Sigmoid colon (tissue), 4 donors: ENCODE measurements around the gene PLEKHA6.

ENCODE experiments used
- CTCF ChIP-seq, 4 experiments: fragments of 450-650 bp in 3 of 4; fragments of 200-600 bp in 1 of 4; IDR thresholded peaks; one replicate each; pipeline ENCODE4 v1.5.1; 2016 to 2019; ENCODE audit warnings: antibody characterized with exemption in 4 of 4, mild to moderate bottlenecking in 3 of 4, moderate library complexity in 2 of 4
- POLR2AphosphoS5 ChIP-seq, 4 donors: sonication (generic); formaldehyde crosslinking; IDR thresholded peaks; one replicate each; pipeline ENCODE4 v1.6.1; 2017; ENCODE audit warnings: antibody characterized with exemption in 4 of 4

- TF ChIP-seq CTCF (IDR thresholded peaks at IDR 0.05): no peak
- TF ChIP-seq POLR2AphosphoS5 (IDR thresholded peaks at IDR 0.05): no peak
Observed at GRCh38 chr1:204357551-204358490, 1.9 kb downstream of the PLEKHA6 start.
